Naive B cell (primary cell): Measurements from ENCODE around the gene COL17A1. TPM values are rescaled to one million over a fixed set of nuclear protein-coding genes. Genes with fewer than 3 reads are reported as not detected.
A peak's percentile ranks its signal among the peaks of the same experiment; 100 is the strongest.

Experiments
- ATAC-seq, 2 donors: fragments of 150-1000 bp; cut with Tn5 transposase; 2 replicates each; pipeline ENCODE4 v1.10.0; 2021; ENCODE audit warnings: low read depth in 2 of 2, mild to moderate bottlenecking in 2 of 2, moderate library complexity in 2 of 2
- DNase-seq: peaks from one replicate; pipeline ENCODE4 v3.0.0; 2022
- H3K27ac Mint-ChIP-seq, 6 donors: one replicate each; pipeline ENCODE4 v1.8.0; 2020 to 2022; ENCODE audit warnings: mild to moderate bottlenecking in 6 of 6, mixed read lengths in 6 of 6, moderate library complexity in 5 of 6, inconsistent platforms in 2 of 6
- H3K27me3 Mint-ChIP-seq, 3 donors: one replicate each; pipeline ENCODE4 v1.8.0; 2021 to 2022; ENCODE audit warnings: mixed read lengths in 3 of 3, mild to moderate bottlenecking in 1 of 3
- H3K36me3 Mint-ChIP-seq, 2 donors: one replicate each; pipeline ENCODE4 v1.8.0; 2020 to 2022; ENCODE audit warnings: mixed read lengths in 2 of 2, inconsistent platforms in 1 of 2, mild to moderate bottlenecking in 1 of 2
- H3K4me1 Mint-ChIP-seq, 3 donors: one replicate each; pipeline ENCODE4 v1.8.0; 2020 to 2022; ENCODE audit warnings: mixed read lengths in 3 of 3, inconsistent platforms in 1 of 3, mild to moderate bottlenecking in 1 of 3, moderate library complexity in 1 of 3
- H3K4me3 Mint-ChIP-seq, 8 donors: one replicate each; pipeline ENCODE4 v1.8.0; 2020 to 2022; ENCODE audit warnings: mild to moderate bottlenecking in 8 of 8, mixed read lengths in 8 of 8, moderate library complexity in 8 of 8, inconsistent platforms in 2 of 8
- H3K9me3 Mint-ChIP-seq, 7 donors: one replicate each; pipeline ENCODE4 v1.8.0; 2020 to 2022; ENCODE audit warnings: mixed read lengths in 7 of 7, mild to moderate bottlenecking in 5 of 7, inconsistent platforms in 2 of 7, moderate library complexity in 1 of 7
- polyA plus RNA-seq, 6 donors: library from polyadenylated mRNA; unstranded; fragments of 300-500 nt; fragmentation: Illumina TruSeq; gene quantifications; one replicate each; pipeline ENCODE4 v1.2.3, GENCODE V29; 2021; ENCODE audit warnings: low read depth in 6 of 6

COL17A1 gene
- polyA plus RNA-seq, 6 donors from 2014 or later = not detected

DNA sequence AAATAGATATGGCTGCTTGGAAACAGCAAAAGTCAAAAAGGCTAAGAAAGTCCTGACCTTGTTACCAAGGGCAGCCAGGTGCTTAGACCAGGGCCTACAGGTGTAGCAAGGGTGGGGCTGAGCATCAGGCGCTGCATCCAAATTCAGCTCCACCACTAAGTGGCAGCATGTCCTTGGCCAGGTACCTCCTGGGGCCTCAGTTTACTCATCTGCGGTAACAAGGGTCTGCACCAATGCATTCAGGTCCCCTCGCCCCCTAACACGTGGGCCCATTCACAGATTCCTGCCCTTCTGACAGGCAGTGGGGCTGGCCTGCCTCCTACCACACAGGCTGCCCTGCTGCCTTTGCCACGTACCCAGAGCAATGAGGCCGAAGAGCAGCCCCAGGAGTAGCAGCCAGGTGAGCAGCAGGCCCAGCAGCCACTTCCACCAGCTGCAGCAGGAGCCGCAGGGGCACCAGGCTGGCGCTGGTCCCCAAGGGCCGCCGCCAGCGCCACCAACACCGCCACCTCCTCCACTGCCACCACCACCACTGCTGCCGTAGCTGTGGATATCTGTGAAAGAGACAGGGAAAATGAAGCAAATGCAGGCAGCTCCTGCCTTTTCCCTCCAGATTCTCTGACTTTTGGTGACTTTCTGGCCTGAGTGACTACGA, 28.9 kb downstream of the COL17A1 start:
- H3K27ac Mint-ChIP-seq = no peak overlapping the region
- no peaks in the 10 kb centered on the region for H3K36me3 Mint-ChIP-seq
- no peaks in the 10 kb centered on the region for H3K4me1 Mint-ChIP-seq
- no peaks in the 10 kb centered on the region for H3K27me3 Mint-ChIP-seq
- H3K4me3 Mint-ChIP-seq = no peak overlapping the region
- H3K9me3 Mint-ChIP-seq = no peaks in the 10 kb centered on the region
- no peak for DNase-seq
- ATAC-seq = no peak

DNA sequence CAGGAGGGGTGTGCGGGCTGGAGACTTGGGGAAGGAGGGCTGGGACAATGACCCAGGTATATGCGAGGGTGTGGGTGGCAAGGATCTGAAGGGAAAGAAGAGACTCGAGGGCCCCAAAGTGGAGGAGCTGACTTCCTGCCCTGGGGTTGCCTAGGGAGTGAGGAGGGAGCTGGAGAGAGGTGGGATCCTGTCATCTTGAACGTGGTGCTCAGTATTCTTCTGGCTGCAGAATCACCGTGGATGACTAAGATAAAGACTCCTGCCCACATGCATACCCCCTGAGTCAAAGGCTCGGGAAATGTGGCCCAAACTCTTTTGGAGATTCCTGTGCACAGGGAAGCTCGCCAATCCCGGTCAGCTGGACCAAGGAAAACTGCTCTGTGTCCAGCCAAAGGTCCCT, 31.2 kb downstream of the COL17A1 start:
- H3K9me3 Mint-ChIP-seq = no peaks in the 10 kb centered on the region
- H3K27ac Mint-ChIP-seq = peak overlapping the region in 1 of 6 donors; percentile 52

DNA sequence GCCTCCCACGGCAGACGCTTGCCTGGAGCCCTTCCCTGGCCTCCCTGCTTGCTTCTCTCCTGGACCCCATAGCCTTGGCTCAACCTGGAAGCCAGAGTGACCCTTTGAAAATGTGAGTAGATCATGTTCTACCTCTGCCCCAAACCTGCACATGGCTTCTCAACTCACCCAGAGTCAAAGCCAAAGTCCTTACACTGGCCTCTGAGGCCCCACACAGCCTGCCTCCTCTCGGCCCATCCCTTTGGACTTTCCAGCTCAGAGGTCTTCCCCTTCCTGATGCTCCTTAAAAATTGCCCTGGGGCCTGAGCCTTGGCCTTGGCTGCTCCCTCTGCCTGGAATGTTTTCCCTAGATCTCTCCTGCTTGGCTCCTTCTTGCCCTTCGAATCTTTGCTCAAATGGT, 32.5 kb downstream of the COL17A1 start:
- no peak for ATAC-seq

More for the DNA sequence above, 31.2 kb downstream of the COL17A1 start:
- no peaks in the 10 kb centered on the region for H3K36me3 Mint-ChIP-seq
- no peak overlapping the region for H3K4me3 Mint-ChIP-seq
- ATAC-seq (no peak), DNase-seq (no peak)
- no peaks in the 10 kb centered on the region for H3K4me1 Mint-ChIP-seq
- no peaks in the 10 kb centered on the region for H3K27me3 Mint-ChIP-seq

DNA sequence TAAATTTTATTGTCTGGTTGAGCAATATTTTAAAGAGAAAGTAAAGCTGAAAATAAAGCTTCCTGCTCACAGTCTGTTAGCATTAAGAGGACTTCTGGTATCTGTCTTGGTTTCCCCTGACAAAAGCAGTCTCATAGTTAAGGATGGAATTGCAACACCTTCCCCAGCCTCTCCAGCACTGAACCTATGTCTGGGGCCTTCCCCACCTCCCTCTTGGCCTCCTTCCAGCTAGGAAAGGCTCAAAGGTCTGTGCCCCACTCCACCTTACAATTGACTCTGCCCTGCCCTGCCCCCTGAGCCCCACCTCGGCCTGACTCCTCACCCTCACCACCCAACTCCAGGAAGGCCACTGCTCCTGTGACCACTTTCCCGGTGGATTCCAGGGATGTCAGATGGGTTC, 33.2 kb downstream of the COL17A1 start:
- H3K36me3 Mint-ChIP-seq = no peaks in the 10 kb centered on the region
- H3K9me3 Mint-ChIP-seq = no peaks in the 10 kb centered on the region
- no peaks in the 10 kb centered on the region for H3K4me1 Mint-ChIP-seq
- H3K27me3 Mint-ChIP-seq = peaks cover 0 to 9% (median 5%) of the 10 kb centered on the region in 3 donors
- peak overlapping the region in 2 of 6 donors; percentile 32 to 66 for H3K27ac Mint-ChIP-seq
- no peak overlapping the region for H3K4me3 Mint-ChIP-seq
- ATAC-seq (no peak), DNase-seq (no peak)

More for the DNA sequence above, 32.5 kb downstream of the COL17A1 start:
- Mint-ChIP-seq H3K27me3 (peaks cover 0 to 6% (median 5%) of the 10 kb centered on the region in 3 donors), H3K36me3 (no peaks in the 10 kb centered on the region), H3K9me3 (no peaks in the 10 kb centered on the region), H3K27ac (peak overlapping the region in 1 of 6 donors; percentile 82), H3K4me1 (no peaks in the 10 kb centered on the region), H3K4me3 (no peak overlapping the region)
- DNase-seq = no peak

DNA sequence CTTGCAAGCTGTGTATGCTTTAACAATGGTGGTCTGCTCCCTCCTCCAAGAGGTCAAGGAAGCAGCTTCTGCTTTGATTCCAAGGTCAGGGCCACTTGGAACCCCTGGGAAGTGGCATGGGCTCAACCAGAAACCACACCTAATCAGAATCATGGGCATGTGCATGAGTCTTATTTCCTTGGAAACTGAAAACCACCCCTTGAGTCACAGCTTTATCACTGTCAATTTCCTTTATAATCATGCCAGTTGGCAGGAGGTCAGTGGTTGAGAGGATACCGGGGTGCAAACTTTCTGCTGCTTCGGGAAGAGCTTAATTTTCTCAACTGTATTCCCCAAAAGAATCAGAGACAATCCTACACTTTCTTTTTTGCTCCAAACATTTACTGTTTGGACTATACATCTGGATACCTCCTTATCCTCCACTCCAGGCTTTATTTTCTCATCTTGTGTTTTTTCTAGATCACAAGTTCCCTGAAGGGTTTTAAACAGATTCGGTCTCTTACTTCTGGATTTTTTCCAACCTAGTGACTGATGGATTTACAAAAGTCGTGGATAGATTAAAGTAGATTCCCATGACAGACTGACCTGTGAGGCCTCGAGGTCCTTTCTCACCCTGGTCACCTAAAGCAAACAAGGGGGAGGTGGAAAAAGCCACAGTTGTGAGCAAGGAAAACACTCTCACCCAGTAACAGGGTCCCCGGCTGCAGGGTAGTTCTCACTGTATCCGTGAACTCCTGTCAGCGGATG, 36.0 kb downstream of the COL17A1 start:
- H3K36me3 Mint-ChIP-seq = no peaks in the 10 kb centered on the region
- H3K4me3 Mint-ChIP-seq = no peak overlapping the region
- ATAC-seq = no peak
- no peaks in the 10 kb centered on the region for H3K9me3 Mint-ChIP-seq
- H3K27ac Mint-ChIP-seq = no peak overlapping the region
- DNase-seq = no peak
- peaks cover 0 to 9% (median 5%) of the 10 kb centered on the region in 3 donors for H3K27me3 Mint-ChIP-seq
- H3K4me1 Mint-ChIP-seq = no peaks in the 10 kb centered on the region

DNA sequence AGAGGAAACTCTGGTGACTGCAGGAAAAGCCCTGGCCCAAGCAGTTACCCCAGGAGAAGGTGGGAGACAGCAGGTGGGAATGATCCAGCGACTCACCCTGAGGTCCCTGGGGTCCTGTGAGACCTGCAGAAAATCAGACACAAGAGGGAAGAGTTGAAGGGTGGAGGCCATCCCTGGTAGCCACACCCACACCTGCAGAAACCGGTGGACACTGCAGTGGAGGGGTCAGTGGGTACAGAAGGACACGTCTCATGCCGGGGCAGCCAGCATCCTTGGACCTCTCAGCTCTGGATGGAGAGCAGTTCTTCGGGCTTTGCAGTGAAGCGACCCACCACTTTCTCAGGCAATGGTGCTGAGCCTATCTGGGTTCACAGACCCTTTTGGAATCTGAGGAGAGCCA, 39.0 kb downstream of the COL17A1 start:
- Mint-ChIP-seq H3K36me3 (no peaks in the 10 kb centered on the region), H3K27ac (peak overlapping the region in 1 of 6 donors; percentile 47), H3K27me3 (peaks cover 5 to 16% (median 5%) of the 10 kb centered on the region in 3 donors), H3K9me3 (no peaks in the 10 kb centered on the region), H3K4me1 (no peaks in the 10 kb centered on the region), H3K4me3 (no peak overlapping the region)
- ATAC-seq = no peak
- DNase-seq = no peak

DNA sequence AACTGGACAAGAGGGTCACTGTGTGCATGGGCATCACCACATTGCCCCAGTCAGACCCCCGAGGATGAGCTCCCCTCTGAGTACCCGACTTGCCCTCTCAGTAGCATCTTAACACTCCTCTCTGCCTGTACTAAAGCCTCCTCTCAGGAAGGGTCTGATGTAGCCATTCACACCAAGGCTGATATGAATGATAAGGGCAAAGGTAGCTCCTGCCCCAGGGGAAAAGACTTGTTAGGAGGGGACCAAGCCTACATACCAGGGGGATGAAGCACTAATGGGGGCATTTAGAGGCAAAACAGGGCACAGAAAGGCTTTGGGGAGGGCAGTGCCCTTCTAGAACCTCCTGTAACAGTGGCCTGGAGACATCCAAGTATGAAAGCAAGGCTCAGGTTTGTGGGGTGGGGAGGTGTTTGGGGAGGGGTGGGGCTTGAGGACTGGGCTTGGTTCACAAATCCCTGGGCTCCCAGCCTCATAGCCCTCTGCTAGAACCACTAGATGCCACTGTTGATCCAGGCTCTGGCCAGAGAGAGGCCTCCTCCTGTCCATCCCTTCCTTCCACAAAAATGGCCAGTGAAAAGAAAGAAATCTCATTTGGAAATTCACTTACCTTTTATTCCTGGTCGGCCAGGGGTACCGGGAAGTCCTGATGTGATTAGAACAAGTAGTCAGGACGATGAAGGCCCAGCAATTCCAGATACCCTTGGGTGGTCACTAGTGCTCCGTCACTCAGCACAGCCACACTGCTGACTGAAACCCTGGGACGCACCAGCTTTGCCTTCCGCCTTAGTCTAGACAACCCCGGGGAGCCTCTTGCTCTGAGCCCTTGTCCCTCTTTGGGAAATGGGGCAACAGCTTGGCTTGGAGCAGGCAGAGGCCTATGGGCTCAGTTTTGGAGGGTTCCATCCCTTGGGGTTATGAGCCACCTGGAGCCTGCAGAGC, 40.3 kb downstream of the COL17A1 start:
- H3K4me1 Mint-ChIP-seq = no peaks in the 10 kb centered on the region
- H3K9me3 Mint-ChIP-seq = no peaks in the 10 kb centered on the region
- H3K27ac Mint-ChIP-seq = no peak overlapping the region
- H3K27me3 Mint-ChIP-seq = peaks cover 5 to 16% (median 5%) of the 10 kb centered on the region in 3 donors
- no peak overlapping the region for H3K4me3 Mint-ChIP-seq
- ATAC-seq (no peak), DNase-seq (no peak)
- H3K36me3 Mint-ChIP-seq = no peaks in the 10 kb centered on the region

DNA sequence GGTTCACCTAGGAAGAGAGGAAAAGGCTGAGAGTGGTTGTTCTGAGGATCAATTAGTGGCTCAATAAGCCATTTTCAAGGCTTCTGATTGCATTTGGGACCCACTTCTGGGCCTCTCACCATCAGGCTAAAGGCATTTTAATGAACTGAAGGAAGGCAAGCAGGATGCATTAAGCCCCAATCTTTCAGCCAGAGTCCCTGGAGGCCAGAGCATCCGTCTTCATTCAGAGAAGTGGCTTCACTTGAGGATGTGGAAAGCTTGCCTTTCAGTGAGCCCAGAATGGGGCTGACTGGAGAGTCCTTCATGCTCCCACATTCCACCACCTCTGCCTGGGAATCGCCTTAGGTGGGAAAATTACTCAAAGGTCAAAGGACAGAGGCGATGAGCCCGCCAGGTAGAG, 41.8 kb downstream of the COL17A1 start:
- H3K27ac Mint-ChIP-seq = no peak overlapping the region
- DNase-seq = no peak
- no peaks in the 10 kb centered on the region for H3K36me3 Mint-ChIP-seq
- ATAC-seq = no peak
- no peaks in the 10 kb centered on the region for H3K4me1 Mint-ChIP-seq
- no peak overlapping the region for H3K4me3 Mint-ChIP-seq
- peaks cover 5 to 16% (median 5%) of the 10 kb centered on the region in 3 donors for H3K27me3 Mint-ChIP-seq
- H3K9me3 Mint-ChIP-seq = no peaks in the 10 kb centered on the region

DNA sequence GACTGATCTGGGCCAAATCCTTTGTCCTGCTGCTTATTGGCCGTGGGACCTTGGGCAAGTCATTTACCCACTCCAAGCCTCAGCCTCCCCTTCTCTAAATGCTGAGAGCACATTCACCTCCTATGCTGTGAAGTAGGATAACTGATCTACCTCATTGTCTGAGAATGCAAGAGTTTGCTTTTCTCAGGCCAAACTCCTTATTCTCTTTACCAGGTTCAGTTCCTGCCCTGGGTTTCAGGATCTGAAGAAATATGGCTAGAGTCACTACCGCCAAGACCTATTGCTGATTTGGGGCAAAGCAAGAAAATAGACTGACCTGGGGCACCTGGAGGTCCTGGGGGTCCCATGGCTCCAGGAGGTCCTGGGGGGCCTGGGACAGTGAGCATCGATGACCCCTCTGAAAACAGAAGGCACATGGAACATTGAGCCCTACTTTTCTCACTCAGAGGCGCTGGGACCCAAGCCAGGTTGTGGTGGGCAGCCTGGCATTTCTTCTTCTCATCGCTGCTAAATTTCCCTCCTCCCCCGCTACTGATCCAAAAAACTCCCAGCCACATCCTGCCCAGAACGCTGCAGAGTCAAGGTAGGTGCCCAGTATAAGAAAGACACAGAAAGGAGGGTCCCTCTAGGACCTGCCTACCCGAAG, 42.4 kb downstream of the COL17A1 start:
- H3K27ac Mint-ChIP-seq = no peak overlapping the region
- ATAC-seq = no peak
- peaks cover under 1 to 11% (median 5%) of the 10 kb centered on the region in 3 donors for H3K27me3 Mint-ChIP-seq
- no peaks in the 10 kb centered on the region for H3K36me3 Mint-ChIP-seq
- no peak for DNase-seq
- H3K4me3 Mint-ChIP-seq = no peak overlapping the region
- H3K9me3 Mint-ChIP-seq = no peaks in the 10 kb centered on the region
- H3K4me1 Mint-ChIP-seq = no peaks in the 10 kb centered on the region

DNA sequence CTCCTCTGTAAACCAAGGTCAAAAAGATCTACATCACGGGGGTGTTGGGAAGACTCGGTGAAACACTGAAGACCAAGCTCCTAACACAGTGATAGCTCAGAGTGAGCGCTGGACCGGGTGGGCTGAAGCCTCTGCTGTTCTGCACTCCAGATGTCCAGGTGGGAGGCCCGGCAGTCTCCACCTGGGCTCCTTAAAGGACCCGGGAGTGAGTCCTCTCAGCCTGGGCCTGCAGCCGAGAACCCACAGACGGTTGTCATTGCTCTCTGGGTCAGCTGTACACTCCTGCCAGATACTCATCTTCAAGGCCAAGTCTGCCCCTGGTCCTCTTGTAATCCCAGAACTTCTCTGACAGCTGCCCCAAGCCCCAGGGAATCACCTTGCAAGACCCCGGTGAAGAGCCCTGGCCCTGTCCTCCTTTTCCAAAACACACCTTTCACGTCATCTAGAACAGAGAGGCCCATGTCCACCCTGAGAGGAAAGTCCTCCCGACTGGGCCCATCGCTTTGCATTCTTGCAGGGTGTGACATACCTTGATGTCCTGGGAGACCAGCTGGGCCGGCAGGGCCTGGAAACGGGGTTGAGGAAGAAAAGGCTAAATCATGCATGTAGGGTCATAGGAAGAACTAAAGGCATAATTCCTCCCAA, 43.7 kb downstream of the COL17A1 start:
- DNase-seq = no peak
- H3K27ac Mint-ChIP-seq = no peak overlapping the region

DNA sequence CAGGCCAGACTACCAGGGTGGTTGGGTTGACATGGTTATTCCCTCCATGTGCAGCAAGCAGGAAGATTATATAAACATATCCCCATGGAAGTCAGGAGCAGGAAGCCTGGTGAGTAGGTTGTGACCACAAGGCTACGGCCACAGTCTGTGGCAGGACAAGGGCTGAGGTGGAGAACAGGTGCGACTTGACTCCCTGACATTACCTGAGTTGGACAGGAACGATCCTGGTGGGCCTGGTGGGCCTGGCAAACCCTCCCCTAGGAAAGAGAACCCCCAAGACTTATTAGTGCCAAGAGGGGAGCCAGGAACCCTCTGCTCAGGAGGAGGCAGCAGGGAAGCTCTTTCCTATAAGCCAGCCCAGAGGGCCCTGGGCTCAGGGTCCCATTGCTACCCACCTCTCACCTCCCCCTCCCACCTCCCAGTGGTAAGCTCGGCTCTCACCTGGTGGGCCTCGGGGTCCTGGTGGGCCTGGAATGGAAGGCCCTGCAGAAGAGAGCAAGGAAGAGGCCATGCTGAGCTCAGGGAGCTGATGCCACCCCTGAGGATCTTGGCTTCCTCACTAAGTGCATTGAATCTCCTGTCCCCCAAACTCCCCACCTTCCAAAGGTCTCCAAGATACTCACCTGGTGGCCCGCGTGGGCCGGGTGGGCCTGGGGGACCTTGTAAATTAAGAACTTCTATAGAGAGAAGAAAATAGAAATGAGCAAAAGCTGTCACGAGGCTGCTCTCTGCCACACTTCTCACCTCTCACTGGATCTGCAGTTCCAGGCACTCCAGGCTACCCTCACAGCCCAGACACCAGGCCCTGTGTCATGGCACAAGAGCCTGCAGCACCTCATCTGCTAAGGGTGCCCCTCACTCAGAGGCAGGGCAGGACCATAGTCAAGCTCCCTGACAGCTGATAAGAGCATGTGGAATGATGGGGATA, 44.6 kb downstream of the COL17A1 start:
- Mint-ChIP-seq H3K27ac (no peak overlapping the region), H3K4me1 (no peaks in the 10 kb centered on the region), H3K9me3 (peaks cover 0 to 1% (median 0%) of the 10 kb centered on the region in 7 donors), H3K4me3 (no peak overlapping the region), H3K27me3 (peaks cover 0 to 7% (median 5%) of the 10 kb centered on the region in 3 donors), H3K36me3 (no peaks in the 10 kb centered on the region)
- ATAC-seq = no peak
- DNase-seq = no peak

More for the DNA sequence above, 43.7 kb downstream of the COL17A1 start:
- Mint-ChIP-seq H3K36me3 (no peaks in the 10 kb centered on the region), H3K4me1 (no peaks in the 10 kb centered on the region), H3K9me3 (peaks cover 0 to 1% (median 0%) of the 10 kb centered on the region in 7 donors), H3K27me3 (peaks cover 0 to 7% (median 5%) of the 10 kb centered on the region in 3 donors), H3K4me3 (no peak overlapping the region)
- ATAC-seq = no peak

DNA sequence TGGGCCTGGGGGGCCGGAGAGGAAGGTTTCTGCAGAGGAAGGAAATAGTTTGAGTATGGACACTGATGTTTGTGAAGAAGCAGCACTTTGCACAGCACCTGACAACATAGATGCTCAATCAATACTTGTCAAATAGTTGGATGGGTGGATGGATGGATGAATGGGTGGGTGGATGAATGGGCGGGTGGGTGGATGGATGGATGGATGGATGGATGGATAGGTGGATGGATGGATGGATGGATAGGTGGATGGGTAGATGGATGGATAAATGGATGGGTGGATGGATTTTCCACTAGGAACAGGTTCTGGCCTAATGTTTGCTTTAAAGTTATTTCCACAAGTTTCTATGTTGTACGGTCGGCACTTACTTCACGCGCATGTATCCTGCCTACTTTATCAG, 45.3 kb downstream of the COL17A1 start:
- H3K4me3 Mint-ChIP-seq = peak overlapping the region in 1 of 8 donors; percentile 60
- no peak for DNase-seq
- H3K36me3 Mint-ChIP-seq = no peaks in the 10 kb centered on the region
- H3K9me3 Mint-ChIP-seq = peaks cover 0 to 1% (median 0%) of the 10 kb centered on the region in 7 donors
- no peak for ATAC-seq
- H3K27me3 Mint-ChIP-seq = peaks cover 0 to 7% (median 5%) of the 10 kb centered on the region in 3 donors
- H3K27ac Mint-ChIP-seq = peak overlapping the region in 1 of 6 donors; percentile 24
- H3K4me1 Mint-ChIP-seq = no peaks in the 10 kb centered on the region
